GM18511 (cell line): ENCODE data around the gene CDH11.

Experiments used
- ATAC-seq: cut with Tn5 transposase; IDR thresholded peaks from one replicate; pipeline ENCODE4 v1.9.1; 2021; ENCODE audit warnings: mild to moderate bottlenecking, moderate library complexity; ENCODE audit not compliant: unreplicated experiment

Gene CDH11

GRCh38 chr16:65038100-65038499 is 83.8 kb downstream of the CDH11 start:
- ATAC-seq: no peak

GRCh38 chr16:65037556-65037955 is 84.3 kb downstream of the CDH11 start:
- no peak for ATAC-seq

GRCh38 chr16:65034915-65035314 is 86.9 kb downstream of the CDH11 start:
- ATAC-seq: no peak

- no peak for ATAC-seq
Measured at GRCh38 chr16:65032387-65032786, 89.5 kb downstream of the CDH11 start.

GRCh38 chr16:65024767-65025178 is 97.1 kb downstream of the CDH11 start:
- no peak for ATAC-seq

- ATAC-seq: no peak
Measured at GRCh38 chr16:65023802-65024201, 98.1 kb downstream of the CDH11 start.

GRCh38 chr16:65021852-65022595 is 99.8 kb downstream of the CDH11 start:
- ATAC-seq: no peak

GRCh38 chr16:65016754-65017153 is 105.1 kb downstream of the CDH11 start:
- ATAC-seq: no peak

- no peak for ATAC-seq
Measured at GRCh38 chr16:65015599-65015998, 106.3 kb downstream of the CDH11 start.

GRCh38 chr16:65012357-65012756 is 109.5 kb downstream of the CDH11 start:
- ATAC-seq: no peak

GRCh38 chr16:65010125-65010524 is 111.7 kb downstream of the CDH11 start:
- ATAC-seq: no peak

GRCh38 chr16:65005696-65006095 is 116.2 kb downstream of the CDH11 start:
- ATAC-seq: no peak

- no peak for ATAC-seq
Measured at GRCh38 chr16:65004570-65004969, 117.3 kb downstream of the CDH11 start.

GRCh38 chr16:65003621-65004020 is 118.2 kb downstream of the CDH11 start:
- no peak for ATAC-seq

- ATAC-seq: no peak
Measured at GRCh38 chr16:65002265-65002664, 119.6 kb downstream of the CDH11 start.

- no peak for ATAC-seq
Measured at GRCh38 chr16:65000654-65001053, 121.2 kb downstream of the CDH11 start.

- ATAC-seq: no peak
Measured at GRCh38 chr16:64997751-64998150, 124.1 kb downstream of the CDH11 start.

GRCh38 chr16:64997121-64997520 is 124.7 kb downstream of the CDH11 start:
- no peak for ATAC-seq

GRCh38 chr16:64996641-64997040 is 125.2 kb downstream of the CDH11 start:
- ATAC-seq: no peak

- no peak for ATAC-seq
Measured at GRCh38 chr16:64993464-64993863, 128.4 kb downstream of the CDH11 start.

- ATAC-seq: no peak
Measured at GRCh38 chr16:64991001-64991400, 130.9 kb downstream of the CDH11 start.

- ATAC-seq: no peak
Measured at GRCh38 chr16:64990101-64990500, 131.8 kb downstream of the CDH11 start.

- ATAC-seq: no peak
Measured at GRCh38 chr16:64989050-64989449, 132.8 kb downstream of the CDH11 start.
